Heart left ventricle (tissue), 13 donors: ENCODE results near the gene CCDC63.

ENCODE experiments used
- POLR2A ChIP-seq, 2 donors: fragments of 450-650 bp; IDR thresholded peaks; one replicate each; pipeline ENCODE4 v1.6.1; 2017; ENCODE audit warnings: antibody characterized with exemption in 2 of 2, mild to moderate bottlenecking in 2 of 2, moderate library complexity in 2 of 2
- TF ChIP-seq, protein P1 (sequence below), 12 donors: fragments of 200-600 bp; sonication (generic) in 4 of 12; IDR thresholded peaks; one replicate each; pipeline versions ENCODE4 v1.5.0 to v1.8.0; 2018 to 2022; ENCODE audit warnings: antibody characterized with exemption in 12 of 12, mild to moderate bottlenecking in 5 of 12
- donor health status: ischemic (EF 13 %, LVEDD 7.1; RV severe dilation, severe dysfunction).
- donor health status: DM: no; HTN: yes; CAD: no.
- donor health status: DM: no; HTN: no; CAD: no.
- donor health status: ischemic (EF 25% LVEDD 6.9; RV normal size, moderate dysfunction).
- donor health status: ischemic (EF 25% LVEDD 5.7; RV mildly dilated, moderate dysfunction).
- donor health status: ischemic (EF 35%, LVEDD 5.7; RV mildly dilated, moderate dysfunction).
- donor health status: nonischemic (EF 11% LVEDD 7.7; RV severe dilation, severe dysfunction).
- donor health status: DM: yes; HTN: yes; CAD: no.
- donor health status: PGD.
- donor health status: ischemic (EF 29% LVEDD 5.4; RV normal size, mild dysfunction).
- donor health status: nonischemic (EF 23%, LVEDD 6.1; RV moderate dilation, normal function).

DNA sequence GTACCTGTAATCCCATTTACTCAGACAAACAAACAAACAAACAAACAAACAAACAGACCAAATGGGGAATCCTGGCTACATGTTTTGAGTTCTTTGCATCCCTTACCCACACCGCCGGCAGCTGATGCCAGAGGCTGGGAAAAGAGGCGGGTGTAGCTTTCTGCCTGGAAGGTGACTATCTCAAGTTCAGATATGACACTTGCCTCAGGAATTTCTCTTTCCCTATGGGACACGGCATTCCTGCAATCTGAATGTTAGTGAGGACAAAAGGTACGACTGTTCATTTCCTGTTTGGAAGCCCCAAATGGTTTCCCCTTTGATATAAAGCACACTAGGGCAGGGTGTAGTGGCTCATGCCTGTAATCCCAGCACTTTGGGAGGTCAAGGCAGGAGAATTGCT lies 70.7 kb downstream of the CCDC63 start:
- TF ChIP-seq, protein P1, sequence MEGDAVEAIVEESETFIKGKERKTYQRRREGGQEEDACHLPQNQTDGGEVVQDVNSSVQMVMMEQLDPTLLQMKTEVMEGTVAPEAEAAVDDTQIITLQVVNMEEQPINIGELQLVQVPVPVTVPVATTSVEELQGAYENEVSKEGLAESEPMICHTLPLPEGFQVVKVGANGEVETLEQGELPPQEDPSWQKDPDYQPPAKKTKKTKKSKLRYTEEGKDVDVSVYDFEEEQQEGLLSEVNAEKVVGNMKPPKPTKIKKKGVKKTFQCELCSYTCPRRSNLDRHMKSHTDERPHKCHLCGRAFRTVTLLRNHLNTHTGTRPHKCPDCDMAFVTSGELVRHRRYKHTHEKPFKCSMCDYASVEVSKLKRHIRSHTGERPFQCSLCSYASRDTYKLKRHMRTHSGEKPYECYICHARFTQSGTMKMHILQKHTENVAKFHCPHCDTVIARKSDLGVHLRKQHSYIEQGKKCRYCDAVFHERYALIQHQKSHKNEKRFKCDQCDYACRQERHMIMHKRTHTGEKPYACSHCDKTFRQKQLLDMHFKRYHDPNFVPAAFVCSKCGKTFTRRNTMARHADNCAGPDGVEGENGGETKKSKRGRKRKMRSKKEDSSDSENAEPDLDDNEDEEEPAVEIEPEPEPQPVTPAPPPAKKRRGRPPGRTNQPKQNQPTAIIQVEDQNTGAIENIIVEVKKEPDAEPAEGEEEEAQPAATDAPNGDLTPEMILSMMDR (IDR thresholded peaks at IDR 0.05): no peak
- TF ChIP-seq POLR2A (IDR thresholded peaks at IDR 0.05): no peak
